ENCODE measurements around the gene WDR45B.

- TF ChIP-seq CTCF (IDR thresholded peaks at IDR 0.05) (no peak), POLR2A (IDR thresholded peaks at IDR 0.05) (no peak)
Measured at GRCh38 chr17:82697808-82698064, 49.5 kb upstream of the WDR45B start.
